Measurements from ENCODE around the gene RPS19.

Gene RPS19

DNA sequence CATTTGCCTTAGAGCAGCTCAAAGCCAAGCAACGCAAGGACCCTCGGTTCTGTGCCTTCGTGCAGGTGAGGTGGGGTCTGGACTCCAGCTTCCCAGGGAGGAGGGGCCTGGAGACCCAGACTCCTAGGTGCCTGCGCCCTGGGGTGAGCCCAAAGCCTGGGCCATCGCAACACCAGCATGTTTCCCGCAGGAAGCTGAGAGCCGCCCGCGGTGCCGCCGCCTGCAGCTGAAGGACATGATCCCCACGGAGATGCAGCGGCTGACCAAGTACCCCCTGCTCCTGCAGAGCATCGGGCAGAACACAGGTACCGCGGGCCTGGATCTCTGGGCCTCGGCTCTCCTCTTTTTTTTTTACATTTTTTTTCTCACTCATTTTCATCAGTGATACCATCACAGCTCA, 42.5 kb downstream of the RPS19 start:
- H3K9ac ChIP-seq (ENCODE audit: low read length in 2 of 2) = no peak overlapping the region
- H3K27ac ChIP-seq (ENCODE audit: low read length) = no peak overlapping the region
- no peak overlapping the region for H3K4me3 ChIP-seq (ENCODE audit: low read length in 2 of 2)
- H3K36me3 ChIP-seq (ENCODE audit: control insufficient read depth in 2 of 2, insufficient read depth in 2 of 2, low read length in 2 of 2) = peaks cover 43 to 49% of the 10 kb centered on the region in 2 donors
- H3K9me3 ChIP-seq (ENCODE audit: control insufficient read depth in 2 of 2, low read length in 2 of 2) = no peaks in the 10 kb centered on the region
- H3K27me3 ChIP-seq (ENCODE audit: control insufficient read depth in 1 of 2, insufficient read depth in 2 of 2, low read length in 2 of 2) = no peaks in the 10 kb centered on the region
- no peaks in the 10 kb centered on the region for H3K4me1 ChIP-seq (ENCODE audit: control insufficient read depth, insufficient read depth, low read length)

DNA sequence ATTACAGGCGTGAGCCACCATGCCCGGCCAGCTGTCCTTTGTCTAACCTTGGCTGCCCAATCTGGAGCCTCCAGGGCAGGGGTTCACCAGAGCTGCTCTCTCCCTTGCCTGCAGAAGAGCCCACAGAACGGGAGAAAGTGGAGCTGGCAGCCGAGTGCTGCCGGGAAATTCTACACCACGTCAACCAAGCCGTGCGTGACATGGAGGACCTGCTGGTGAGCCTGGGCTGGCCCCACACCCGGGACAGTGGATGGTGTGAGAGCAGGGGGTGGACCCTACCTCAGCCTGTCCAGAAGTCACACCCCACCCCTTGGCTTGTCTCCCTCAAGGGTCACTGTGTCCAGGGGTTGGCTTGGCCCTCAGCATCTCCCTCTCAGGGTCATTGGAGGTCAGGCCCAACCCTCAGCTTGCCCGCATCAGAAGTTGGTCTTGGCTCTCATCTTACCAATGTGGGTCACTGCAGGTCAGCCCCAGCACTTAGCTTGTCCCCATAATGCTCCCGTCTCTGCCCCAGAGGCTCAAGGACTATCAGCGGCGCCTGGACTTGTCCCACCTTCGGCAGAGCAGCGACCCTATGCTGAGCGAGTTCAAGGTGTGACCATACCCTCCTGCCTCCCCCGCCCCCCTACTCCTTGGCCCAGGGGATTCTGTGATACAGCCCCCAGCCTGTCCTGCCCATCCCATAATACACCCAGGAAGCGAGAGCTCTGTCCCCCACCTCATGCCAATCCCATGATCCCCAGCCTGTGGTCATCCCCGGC, 43.3 kb downstream of the RPS19 start:
- H3K4me1 ChIP-seq (ENCODE audit: control insufficient read depth, insufficient read depth, low read length) = no peaks in the 10 kb centered on the region
- H3K9me3 ChIP-seq (ENCODE audit: control insufficient read depth in 2 of 2, low read length in 2 of 2) = no peaks in the 10 kb centered on the region
- H3K27ac ChIP-seq (ENCODE audit: low read length) = no peak overlapping the region
- no peak overlapping the region for H3K9ac ChIP-seq (ENCODE audit: low read length in 2 of 2)
- H3K27me3 ChIP-seq (ENCODE audit: control insufficient read depth in 1 of 2, insufficient read depth in 2 of 2, low read length in 2 of 2) = no peaks in the 10 kb centered on the region
- H3K36me3 ChIP-seq (ENCODE audit: control insufficient read depth in 2 of 2, insufficient read depth in 2 of 2, low read length in 2 of 2) = peaks cover 39 to 46% of the 10 kb centered on the region in 2 donors
- H3K4me3 ChIP-seq (ENCODE audit: low read length in 2 of 2) = no peak overlapping the region

DNA sequence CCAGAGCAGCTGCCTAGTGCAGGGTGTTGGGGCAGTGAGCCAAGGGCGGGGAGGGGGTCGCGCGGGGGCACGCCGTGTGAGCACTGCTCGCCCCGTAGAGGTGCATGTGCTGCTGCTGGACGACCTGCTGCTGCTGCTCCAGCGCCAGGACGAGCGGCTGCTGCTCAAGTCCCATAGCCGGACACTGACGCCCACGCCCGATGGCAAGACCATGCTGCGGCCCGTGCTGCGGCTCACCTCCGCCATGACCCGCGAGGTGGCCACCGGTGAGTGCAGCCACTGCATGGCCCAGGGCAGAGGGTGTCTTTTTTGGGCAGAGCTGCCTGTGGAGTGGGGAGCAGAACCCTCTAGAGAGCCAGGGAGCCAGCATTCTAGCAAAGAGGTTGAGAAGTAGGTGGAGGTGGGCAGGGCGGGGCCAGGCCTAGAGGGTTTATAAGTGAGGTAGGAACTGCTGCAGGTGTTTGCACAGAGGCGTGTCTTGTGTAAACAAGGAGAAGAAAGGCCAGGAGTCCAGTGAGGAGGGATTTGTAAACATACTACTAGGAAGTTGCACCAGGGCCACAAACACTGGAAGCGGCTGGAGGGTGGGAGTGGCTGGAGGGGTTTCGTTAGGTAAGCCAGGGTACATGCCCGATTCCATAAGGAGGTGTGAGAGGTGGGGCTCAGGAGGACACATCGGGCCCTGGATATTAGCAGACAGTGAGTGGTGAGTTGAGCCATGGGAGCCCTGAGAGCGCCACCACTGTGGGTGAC, 44.2 kb downstream of the RPS19 start:
- peaks cover 0 to 4% of the 10 kb centered on the region in 2 donors for H3K27me3 ChIP-seq (ENCODE audit: control insufficient read depth in 1 of 2, insufficient read depth in 2 of 2, low read length in 2 of 2)
- H3K27ac ChIP-seq (ENCODE audit: low read length) = no peak overlapping the region
- no peaks in the 10 kb centered on the region for H3K9me3 ChIP-seq (ENCODE audit: control insufficient read depth in 2 of 2, low read length in 2 of 2)
- H3K4me3 ChIP-seq (ENCODE audit: low read length in 2 of 2) = no peak overlapping the region
- H3K9ac ChIP-seq (ENCODE audit: low read length in 2 of 2) = no peak overlapping the region
- H3K4me1 ChIP-seq (ENCODE audit: control insufficient read depth, insufficient read depth, low read length) = no peaks in the 10 kb centered on the region
- peaks cover 36 to 40% of the 10 kb centered on the region in 2 donors for H3K36me3 ChIP-seq (ENCODE audit: control insufficient read depth in 2 of 2, insufficient read depth in 2 of 2, low read length in 2 of 2)

DNA sequence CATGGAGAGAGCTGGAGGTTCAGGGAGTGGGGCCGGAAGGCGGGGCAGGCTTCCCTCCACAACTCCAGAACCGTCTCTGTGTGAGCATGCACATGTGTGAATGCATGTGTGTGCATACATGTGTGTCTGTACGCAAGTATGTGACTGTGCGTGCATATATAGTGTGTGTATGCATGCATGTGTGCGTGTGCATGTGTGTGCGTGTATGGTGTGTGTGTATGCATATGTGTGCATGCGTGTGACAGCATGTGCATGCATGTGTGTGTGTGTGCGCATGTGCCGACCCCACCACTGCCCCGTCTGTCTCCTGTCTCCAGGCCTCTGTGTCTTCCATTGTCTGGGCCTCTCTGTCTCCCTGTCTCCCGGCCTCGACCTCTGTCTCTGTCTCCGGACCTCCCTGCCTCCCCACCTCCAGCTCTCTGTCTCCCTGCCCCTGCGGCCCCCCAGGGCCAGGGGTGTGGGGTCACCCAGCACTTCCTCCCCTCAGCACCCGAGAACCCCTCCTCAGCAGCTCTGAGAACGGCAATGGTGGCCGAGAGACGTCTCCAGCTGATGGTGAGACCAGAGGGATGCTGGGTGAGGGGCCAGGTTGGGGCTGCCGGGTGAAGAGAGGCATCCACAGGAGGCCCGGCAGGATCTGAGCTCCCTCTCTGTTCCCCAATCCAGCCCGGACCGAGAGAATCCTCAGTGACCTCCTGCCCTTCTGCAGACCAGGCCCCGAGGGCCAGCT, 45.4 kb downstream of the RPS19 start:
- H3K27ac ChIP-seq (ENCODE audit: low read length) = no peak overlapping the region
- peaks cover 4 to 5% of the 10 kb centered on the region in 2 donors for H3K27me3 ChIP-seq (ENCODE audit: control insufficient read depth in 1 of 2, insufficient read depth in 2 of 2, low read length in 2 of 2)
- no peak overlapping the region for H3K9ac ChIP-seq (ENCODE audit: low read length in 2 of 2)
- no peaks in the 10 kb centered on the region for H3K9me3 ChIP-seq (ENCODE audit: control insufficient read depth in 2 of 2, low read length in 2 of 2)
- H3K4me1 ChIP-seq (ENCODE audit: control insufficient read depth, insufficient read depth, low read length) = no peaks in the 10 kb centered on the region
- H3K4me3 ChIP-seq (ENCODE audit: low read length in 2 of 2) = no peak overlapping the region
- peaks cover 32 to 37% of the 10 kb centered on the region in 2 donors for H3K36me3 ChIP-seq (ENCODE audit: control insufficient read depth in 2 of 2, insufficient read depth in 2 of 2, low read length in 2 of 2)

DNA sequence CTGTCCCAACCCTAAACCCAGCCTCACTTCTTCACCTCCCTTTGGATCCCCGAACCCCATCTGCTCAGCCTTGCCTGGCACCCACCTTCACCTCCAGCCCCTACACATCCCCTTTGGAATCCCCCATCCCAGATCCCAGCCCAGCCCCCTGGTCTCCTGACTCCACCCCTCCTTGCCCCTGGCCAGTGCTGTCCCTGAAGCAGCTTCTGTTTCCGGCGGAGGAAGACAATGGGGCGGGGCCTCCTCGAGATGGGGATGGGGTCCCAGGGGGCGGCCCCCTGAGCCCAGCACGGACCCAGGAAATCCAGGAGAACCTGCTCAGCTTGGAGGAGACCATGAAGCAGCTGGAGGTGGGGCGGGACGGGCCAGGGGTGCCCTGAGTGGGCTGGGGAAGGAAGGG, 46.2 kb downstream of the RPS19 start:
- no peak overlapping the region for H3K9ac ChIP-seq (ENCODE audit: low read length in 2 of 2)
- H3K27ac ChIP-seq (ENCODE audit: low read length) = no peak overlapping the region
- peaks cover 5 to 11% of the 10 kb centered on the region in 2 donors for H3K27me3 ChIP-seq (ENCODE audit: control insufficient read depth in 1 of 2, insufficient read depth in 2 of 2, low read length in 2 of 2)
- H3K36me3 ChIP-seq (ENCODE audit: control insufficient read depth in 2 of 2, insufficient read depth in 2 of 2, low read length in 2 of 2) = peaks cover 31 to 36% of the 10 kb centered on the region in 2 donors
- H3K4me3 ChIP-seq (ENCODE audit: low read length in 2 of 2) = no peak overlapping the region
- no peaks in the 10 kb centered on the region for H3K4me1 ChIP-seq (ENCODE audit: control insufficient read depth, insufficient read depth, low read length)
- no peaks in the 10 kb centered on the region for H3K9me3 ChIP-seq (ENCODE audit: control insufficient read depth in 2 of 2, low read length in 2 of 2)

DNA sequence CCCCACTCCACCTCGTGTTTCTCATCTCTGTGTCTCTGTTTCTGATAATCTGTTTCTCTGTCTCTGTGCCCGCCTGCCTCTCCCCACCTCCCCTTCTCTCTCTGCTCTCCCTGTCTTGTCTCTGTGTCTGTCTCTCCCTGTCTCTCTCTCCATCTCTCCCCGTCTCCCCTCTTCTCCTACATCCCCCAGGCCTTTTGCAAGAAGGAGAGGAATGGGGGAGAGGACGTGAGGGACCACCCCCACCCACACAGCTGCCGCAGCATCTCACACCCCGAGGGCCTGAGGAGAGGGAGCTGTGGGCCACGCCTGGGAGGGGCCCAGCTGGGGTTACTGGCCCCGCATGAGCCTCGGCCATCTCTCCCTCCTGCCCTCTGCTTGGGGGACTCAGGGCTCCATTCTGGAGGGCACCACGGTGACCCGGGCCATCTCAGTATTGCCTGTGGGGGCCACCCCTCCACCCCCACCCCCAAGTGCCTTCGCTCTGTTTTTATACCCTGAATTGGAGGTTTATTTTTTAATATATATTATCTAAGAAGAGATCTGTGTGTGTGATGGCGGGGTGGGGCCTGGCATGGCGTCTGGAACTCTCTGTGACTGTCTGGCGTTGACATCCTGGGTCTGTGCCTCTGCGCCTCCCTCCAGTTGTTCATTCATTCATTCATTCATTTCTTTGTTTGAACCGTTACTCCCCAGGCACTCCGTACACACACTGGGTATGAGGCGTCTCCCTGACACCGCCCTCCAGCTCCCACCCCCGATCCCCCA, 47.0 kb downstream of the RPS19 start:
- no peak overlapping the region for H3K27ac ChIP-seq (ENCODE audit: low read length)
- no peaks in the 10 kb centered on the region for H3K4me1 ChIP-seq (ENCODE audit: control insufficient read depth, insufficient read depth, low read length)
- no peak overlapping the region for H3K9ac ChIP-seq (ENCODE audit: low read length in 2 of 2)
- H3K9me3 ChIP-seq (ENCODE audit: control insufficient read depth in 2 of 2, low read length in 2 of 2) = no peaks in the 10 kb centered on the region
- H3K36me3 ChIP-seq (ENCODE audit: control insufficient read depth in 2 of 2, insufficient read depth in 2 of 2, low read length in 2 of 2) = peaks cover 25 to 33% of the 10 kb centered on the region in 2 donors
- H3K27me3 ChIP-seq (ENCODE audit: control insufficient read depth in 1 of 2, insufficient read depth in 2 of 2, low read length in 2 of 2) = peaks cover 11 to 19% of the 10 kb centered on the region in 2 donors
- no peak overlapping the region for H3K4me3 ChIP-seq (ENCODE audit: low read length in 2 of 2)

DNA sequence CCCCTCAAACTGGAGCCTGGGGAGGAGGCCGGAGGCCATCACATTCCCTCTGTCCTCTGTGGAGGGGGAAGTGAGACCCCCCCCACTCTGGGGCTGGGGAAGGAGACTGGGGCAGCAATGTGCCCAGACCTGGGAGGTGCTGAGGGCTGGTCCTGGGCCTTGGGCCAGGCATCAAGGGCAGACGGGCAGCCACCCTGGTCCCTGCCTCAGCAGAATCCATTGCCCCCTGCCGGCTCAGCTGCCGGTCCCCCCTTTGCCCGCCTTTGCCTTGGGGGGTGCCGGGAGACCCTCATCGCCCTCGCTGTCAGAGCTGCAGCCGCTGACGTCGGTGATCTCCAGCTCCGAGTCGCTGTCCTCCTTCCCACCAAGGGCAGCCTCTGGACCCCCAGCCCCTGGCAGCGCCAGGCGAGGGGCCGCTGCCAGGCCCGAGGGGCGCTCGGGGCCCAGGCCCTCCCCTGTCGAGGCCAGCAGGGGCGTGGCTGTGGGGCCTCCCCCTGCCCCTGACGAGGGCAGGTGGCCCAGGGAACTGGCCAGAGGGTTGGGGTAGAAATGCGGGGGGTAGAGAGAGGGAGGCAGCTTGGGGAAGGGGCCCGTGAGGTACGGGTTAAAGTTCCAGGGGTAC, 48.0 kb downstream of the RPS19 start:
- H3K36me3 ChIP-seq (ENCODE audit: control insufficient read depth in 2 of 2, insufficient read depth in 2 of 2, low read length in 2 of 2) = peaks cover 16 to 24% of the 10 kb centered on the region in 2 donors

DNA sequence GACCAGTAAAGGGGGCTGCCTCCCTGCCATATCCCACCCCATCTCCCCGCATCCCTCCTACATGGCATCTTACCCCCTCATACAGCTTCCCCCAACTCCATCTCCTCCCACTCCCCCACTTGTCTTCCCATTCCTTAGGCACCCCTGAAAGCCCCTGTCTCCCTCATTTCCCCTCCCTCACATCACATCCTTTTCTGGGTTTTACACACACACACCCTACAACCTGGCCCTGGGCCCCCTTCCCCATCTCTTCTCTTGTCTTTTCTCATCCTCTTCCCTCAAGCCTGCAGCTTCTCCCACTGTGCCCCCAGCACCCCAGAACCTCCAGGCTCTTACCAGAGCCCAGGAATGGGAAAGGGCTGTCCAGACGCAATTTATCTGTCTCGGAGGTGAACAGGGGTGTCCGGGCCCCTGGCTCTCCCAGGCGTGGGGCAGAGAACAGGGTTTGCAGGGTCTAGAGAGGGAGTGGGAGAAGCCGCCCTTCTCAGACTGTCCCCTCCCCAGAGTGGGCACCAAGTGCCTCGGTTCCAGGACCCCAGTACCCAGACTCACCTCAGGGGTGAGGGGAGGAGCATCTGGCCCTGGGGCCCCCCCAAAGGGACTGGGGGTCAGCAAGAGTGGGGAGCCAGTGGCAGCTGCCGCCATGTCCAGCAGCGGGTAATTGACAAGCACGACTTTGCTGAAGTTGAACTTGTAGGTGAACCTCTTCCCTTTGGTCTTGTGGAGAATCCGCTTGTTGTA, 48.8 kb downstream of the RPS19 start:
- H3K9ac ChIP-seq (ENCODE audit: low read length in 2 of 2) = no peak overlapping the region
- H3K4me1 ChIP-seq (ENCODE audit: control insufficient read depth, insufficient read depth, low read length) = no peaks in the 10 kb centered on the region
- H3K9me3 ChIP-seq (ENCODE audit: control insufficient read depth in 2 of 2, low read length in 2 of 2) = no peaks in the 10 kb centered on the region
- H3K27ac ChIP-seq (ENCODE audit: low read length) = no peak overlapping the region
- no peak overlapping the region for H3K4me3 ChIP-seq (ENCODE audit: low read length in 2 of 2)
- H3K36me3 ChIP-seq (ENCODE audit: control insufficient read depth in 2 of 2, insufficient read depth in 2 of 2, low read length in 2 of 2) = peaks cover 11 to 16% of the 10 kb centered on the region in 2 donors
- H3K27me3 ChIP-seq (ENCODE audit: control insufficient read depth in 1 of 2, insufficient read depth in 2 of 2, low read length in 2 of 2) = peaks cover 22 to 29% of the 10 kb centered on the region in 2 donors

More for the DNA sequence above, 48.0 kb downstream of the RPS19 start:
- H3K9ac ChIP-seq (ENCODE audit: low read length in 2 of 2) = no peak overlapping the region
- H3K27me3 ChIP-seq (ENCODE audit: control insufficient read depth in 1 of 2, insufficient read depth in 2 of 2, low read length in 2 of 2) = peaks cover 15 to 23% of the 10 kb centered on the region in 2 donors
- no peak overlapping the region for H3K4me3 ChIP-seq (ENCODE audit: low read length in 2 of 2)
- H3K27ac ChIP-seq (ENCODE audit: low read length) = no peak overlapping the region
- H3K9me3 ChIP-seq (ENCODE audit: control insufficient read depth in 2 of 2, low read length in 2 of 2) = no peaks in the 10 kb centered on the region
- H3K4me1 ChIP-seq (ENCODE audit: control insufficient read depth, insufficient read depth, low read length) = no peaks in the 10 kb centered on the region

DNA sequence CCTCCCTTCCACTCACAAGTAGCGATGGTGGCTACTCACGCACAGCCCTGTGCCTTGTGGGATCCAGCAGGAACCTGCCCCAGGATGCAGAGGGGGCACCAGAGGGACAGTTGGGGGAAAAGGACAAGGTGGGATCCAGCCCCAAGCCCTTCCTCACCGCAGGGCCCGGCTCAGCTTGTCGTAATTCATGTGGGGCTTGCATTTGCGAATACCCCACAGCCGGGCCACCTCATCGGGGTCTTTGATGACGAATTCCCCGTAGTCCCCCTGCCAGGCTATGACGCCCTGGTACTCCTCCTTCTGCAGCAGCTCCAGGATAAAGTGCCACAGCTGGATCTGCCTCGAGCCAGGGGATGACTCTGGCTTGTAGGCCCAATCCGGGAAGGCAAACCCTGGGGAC, 49.7 kb downstream of the RPS19 start:
- H3K27me3 ChIP-seq (ENCODE audit: control insufficient read depth in 1 of 2, insufficient read depth in 2 of 2, low read length in 2 of 2) = peaks cover 28 to 34% of the 10 kb centered on the region in 2 donors

More for the DNA sequence above, 49.7 kb downstream of the RPS19 start:
- no peak overlapping the region for H3K9ac ChIP-seq (ENCODE audit: low read length in 2 of 2)
- H3K4me1 ChIP-seq (ENCODE audit: control insufficient read depth, insufficient read depth, low read length) = no peaks in the 10 kb centered on the region
- H3K4me3 ChIP-seq (ENCODE audit: low read length in 2 of 2) = no peak overlapping the region
- H3K36me3 ChIP-seq (ENCODE audit: control insufficient read depth in 2 of 2, insufficient read depth in 2 of 2, low read length in 2 of 2) = peaks cover 5 to 8% of the 10 kb centered on the region in 2 donors
- no peaks in the 10 kb centered on the region for H3K9me3 ChIP-seq (ENCODE audit: control insufficient read depth in 2 of 2, low read length in 2 of 2)
- no peak overlapping the region for H3K27ac ChIP-seq (ENCODE audit: low read length)

Data from stomach smooth muscle (tissue), 2 donors.